ENCODE measurements around the gene C17orf50.

Gene C17orf50

GRCh38 chr17:35788477-35789368, 28.0 kb downstream of the C17orf50 start:
- DNase-seq (ENCODE audit: low read depth in 3 of 3), result no peak

- no peak for DNase-seq (ENCODE audit: low read depth in 3 of 3)
Observed at GRCh38 chr17:35790841-35791240, 30.2 kb downstream of the C17orf50 start.

- DNase-seq (ENCODE audit: low read depth in 3 of 3), result no peak
Observed at GRCh38 chr17:35791681-35792350, 31.1 kb downstream of the C17orf50 start.

GRCh38 chr17:35793257-35793656, 32.6 kb downstream of the C17orf50 start:
- no peak for DNase-seq (ENCODE audit: low read depth in 3 of 3)

GRCh38 chr17:35795007-35795870, 34.6 kb downstream of the C17orf50 start, which contains the start of gene MMP28:
Gene MMP28 (minus strand): TSS chr17:35795641. CDS start chr17:35795377, 264 bp downstream.
- DNase-seq (ENCODE audit: low read depth in 3 of 3), result no peak

- no peak for DNase-seq (ENCODE audit: low read depth in 3 of 3)
Observed at GRCh38 chr17:35795871-35796265, 35.2 kb downstream of the C17orf50 start.

- DNase-seq (ENCODE audit: low read depth in 3 of 3), result no peak
Observed at GRCh38 chr17:35796942-35797341, 36.3 kb downstream of the C17orf50 start.

GRCh38 chr17:35797370-35797769, 36.7 kb downstream of the C17orf50 start:
- no peak for DNase-seq (ENCODE audit: low read depth in 3 of 3)

- no peak for DNase-seq (ENCODE audit: low read depth in 3 of 3)
Observed at GRCh38 chr17:35797918-35798317, 37.2 kb downstream of the C17orf50 start.

- no peak for DNase-seq (ENCODE audit: low read depth in 3 of 3)
Observed at GRCh38 chr17:35799942-35800341, 39.3 kb downstream of the C17orf50 start.

GRCh38 chr17:35801583-35802224, 41.0 kb downstream of the C17orf50 start:
- no peak for DNase-seq (ENCODE audit: low read depth in 3 of 3)

GRCh38 chr17:35804658-35805192, 44.0 kb downstream of the C17orf50 start:
- DNase-seq (ENCODE audit: low read depth in 3 of 3), result no peak

GRCh38 chr17:35807371-35808144, 46.9 kb downstream of the C17orf50 start:
- DNase-seq (ENCODE audit: low read depth in 3 of 3), result no peak

GRCh38 chr17:35808240-35808961, 47.7 kb downstream of the C17orf50 start:
- DNase-seq (ENCODE audit: low read depth in 3 of 3), result no peak

- peak; percentile 85 to 91 (median 89) for DNase-seq (ENCODE audit: low read depth in 3 of 3)
Observed at GRCh38 chr17:35808962-35809854, 48.5 kb downstream of the C17orf50 start, which contains the start of gene TAF15. Gene TAF15 (plus strand): TSS chr17:35809484. CDS start chr17:35809570, 86 bp downstream.

GRCh38 chr17:35809855-35810461, 49.3 kb downstream of the C17orf50 start:
- DNase-seq (ENCODE audit: low read depth in 3 of 3), result no peak

GRCh38 chr17:35811759-35812158, 51.1 kb downstream of the C17orf50 start:
- DNase-seq (ENCODE audit: low read depth in 3 of 3), result no peak

- DNase-seq (ENCODE audit: low read depth in 3 of 3), result no peak
Observed at GRCh38 chr17:35812456-35812855, 51.8 kb downstream of the C17orf50 start.
